GM19023 (cell line): ENCODE results near the gene DENND10.
A peak's percentile ranks its signal among the peaks of the same experiment; 100 is the strongest.
"Not testable (repeated sequence)": the region's sequence is repeated elsewhere in the genome, so short reads cannot be mapped to it uniquely, and the experiment has no call there.

Experiments
- ATAC-seq: cut with Tn5 transposase; IDR thresholded peaks from one replicate; pipeline ENCODE4 v1.9.1; 2021; ENCODE audit warnings: mild to moderate bottlenecking, moderate library complexity; ENCODE audit not compliant: unreplicated experiment

The DENND10 gene

DNA sequence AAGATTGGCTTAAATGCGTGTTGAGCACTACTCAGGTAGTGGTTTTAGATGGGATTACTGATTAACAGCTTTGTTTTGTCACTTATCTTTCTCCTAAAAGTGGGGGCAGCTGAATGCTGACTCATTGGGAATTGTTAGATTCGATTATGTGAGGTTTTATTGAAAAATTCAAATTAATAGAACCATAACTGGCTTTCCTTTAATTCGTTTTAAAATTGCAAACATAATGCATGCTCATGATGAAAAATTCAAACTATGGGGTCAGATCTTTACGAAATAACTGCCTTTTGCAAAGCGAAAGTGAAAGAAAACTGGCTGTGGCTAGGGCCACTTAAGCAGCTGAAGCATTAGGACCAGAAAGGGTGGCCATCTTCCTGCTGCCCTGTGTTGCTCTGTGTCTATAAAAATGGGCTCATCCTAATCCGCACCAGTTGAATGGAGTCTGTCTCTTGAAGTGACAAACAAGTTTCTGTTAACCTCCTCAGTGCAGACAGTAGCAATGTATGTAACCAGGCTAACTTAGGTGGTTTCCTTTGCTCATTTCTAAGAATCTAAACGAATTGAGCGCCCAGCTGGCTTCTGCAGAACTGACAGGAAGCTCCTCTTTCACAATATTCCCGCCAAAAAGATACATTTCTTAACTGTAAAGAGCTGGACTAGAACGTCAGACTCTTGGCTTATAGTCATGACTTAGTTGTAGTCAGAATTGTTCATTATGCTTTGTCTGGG lies 27.8 kb downstream of the DENND10 start:
- peak; percentile 60 for ATAC-seq

DNA sequence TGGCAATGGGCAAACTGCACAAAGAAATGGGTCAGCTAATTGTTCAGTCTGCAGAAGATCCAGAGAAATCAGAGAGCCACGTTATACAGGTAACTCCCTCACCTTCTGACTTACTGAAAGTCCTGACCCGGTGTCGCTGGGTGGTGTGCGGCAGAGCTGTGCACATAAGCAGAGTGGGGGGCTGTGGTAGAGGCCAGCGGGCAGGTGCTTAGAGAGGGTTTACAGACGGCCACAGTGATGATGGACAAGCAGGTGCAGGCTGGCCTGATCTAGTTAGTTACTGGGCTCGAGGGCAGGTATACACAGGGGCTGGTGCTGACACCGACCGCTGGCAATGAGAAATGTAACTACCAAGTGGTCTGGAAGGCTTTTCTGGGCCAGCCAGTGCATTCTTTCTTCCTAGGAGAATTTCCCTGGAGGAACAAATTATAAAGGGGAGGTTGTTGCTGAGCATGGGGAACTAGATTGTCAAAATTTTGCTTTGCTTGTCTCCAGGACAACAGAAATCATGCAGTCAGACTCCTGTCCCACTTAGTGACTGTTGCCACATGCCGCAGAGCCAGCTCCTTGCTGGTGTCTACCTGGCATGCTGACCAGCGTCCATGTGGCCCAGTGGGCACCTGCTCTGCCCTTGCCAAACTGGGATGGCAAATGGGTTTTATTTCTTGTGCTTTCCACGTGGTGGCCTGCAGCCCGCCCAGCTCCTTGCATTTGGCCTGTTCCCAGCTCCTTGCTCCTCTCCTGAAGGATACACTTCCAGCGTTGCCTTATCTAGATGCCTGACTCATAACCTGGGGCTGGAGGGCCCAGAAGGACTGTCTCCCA lies 28.8 kb downstream of the DENND10 start:
- ATAC-seq: no peak

DNA sequence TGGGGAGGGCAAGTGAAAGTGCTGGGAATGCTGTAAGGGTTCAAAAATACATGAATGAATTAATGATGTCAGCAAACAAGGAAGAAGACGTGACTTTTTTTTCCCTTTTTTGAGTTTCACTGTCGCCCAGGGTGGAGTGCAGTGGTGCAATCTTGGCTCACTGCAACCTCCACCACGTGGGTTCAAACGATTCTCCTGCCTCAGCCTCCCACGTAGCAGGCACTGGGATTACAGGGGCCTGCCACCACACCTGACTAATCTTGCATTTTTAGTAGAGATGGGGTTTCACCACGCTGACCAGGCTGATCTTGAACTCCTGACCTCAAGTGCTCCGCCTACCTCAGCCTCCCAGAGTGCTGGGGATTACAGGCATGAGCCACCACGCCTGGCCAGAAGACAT lies 30.0 kb downstream of the DENND10 start:
- no peak for ATAC-seq

DNA sequence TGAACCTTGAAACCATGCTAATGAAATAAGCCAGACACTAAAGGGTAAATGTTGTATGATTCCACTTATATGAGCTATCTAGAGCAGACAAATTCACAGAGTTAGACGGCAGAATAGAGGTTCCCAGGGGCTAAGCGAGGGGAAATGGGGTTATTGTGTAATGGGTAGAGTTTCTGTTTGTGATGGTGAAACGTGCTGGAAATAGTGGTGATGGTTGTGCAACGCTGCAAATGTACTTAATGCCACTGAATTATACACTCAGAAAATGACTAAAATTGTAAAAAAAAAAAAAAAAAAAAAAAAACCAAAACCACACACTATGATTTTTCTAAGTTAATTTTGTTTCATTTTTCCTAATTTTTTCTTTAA lies 31.6 kb downstream of the DENND10 start:
- ATAC-seq: no peak

DNA sequence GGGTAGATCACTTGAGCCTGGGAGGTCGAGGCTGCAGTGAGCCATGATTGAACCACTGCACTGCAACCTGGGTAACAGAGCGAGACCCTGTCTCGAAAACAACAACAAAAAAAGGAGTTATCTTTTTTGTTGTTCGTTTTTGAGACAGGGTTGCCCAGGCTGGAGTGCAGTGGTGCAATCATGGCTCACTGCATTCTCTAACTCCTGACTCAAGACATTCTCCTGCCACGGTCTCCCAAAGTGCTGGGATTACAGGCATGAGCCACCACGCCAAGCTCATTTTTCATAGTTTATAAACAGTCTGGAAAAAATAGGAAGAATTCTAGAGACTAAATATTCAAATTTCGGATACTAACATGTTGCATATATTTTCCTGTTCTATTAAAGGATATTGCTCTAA lies 32.2 kb downstream of the DENND10 start:
- ATAC-seq: no peak

DNA sequence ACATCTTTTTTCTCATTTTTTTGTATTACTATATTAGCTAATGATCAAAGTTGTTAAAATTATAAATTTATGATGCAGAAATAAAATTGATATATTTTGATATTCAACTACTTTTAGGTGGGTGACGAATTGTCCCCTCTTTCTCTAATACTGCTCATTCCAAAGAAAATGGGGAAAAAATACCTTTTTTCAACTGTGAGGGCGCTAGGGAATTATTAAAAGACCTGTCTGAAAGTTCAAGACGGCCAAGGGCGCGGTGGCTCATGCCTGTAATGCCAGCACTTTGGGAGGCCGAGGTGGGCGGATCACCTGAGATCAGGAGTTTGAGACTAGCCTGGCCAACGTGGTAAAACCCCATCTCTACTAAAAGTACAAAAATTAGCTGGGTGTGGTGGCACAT lies 34.0 kb downstream of the DENND10 start:
- ATAC-seq: not testable (repeated sequence)

DNA sequence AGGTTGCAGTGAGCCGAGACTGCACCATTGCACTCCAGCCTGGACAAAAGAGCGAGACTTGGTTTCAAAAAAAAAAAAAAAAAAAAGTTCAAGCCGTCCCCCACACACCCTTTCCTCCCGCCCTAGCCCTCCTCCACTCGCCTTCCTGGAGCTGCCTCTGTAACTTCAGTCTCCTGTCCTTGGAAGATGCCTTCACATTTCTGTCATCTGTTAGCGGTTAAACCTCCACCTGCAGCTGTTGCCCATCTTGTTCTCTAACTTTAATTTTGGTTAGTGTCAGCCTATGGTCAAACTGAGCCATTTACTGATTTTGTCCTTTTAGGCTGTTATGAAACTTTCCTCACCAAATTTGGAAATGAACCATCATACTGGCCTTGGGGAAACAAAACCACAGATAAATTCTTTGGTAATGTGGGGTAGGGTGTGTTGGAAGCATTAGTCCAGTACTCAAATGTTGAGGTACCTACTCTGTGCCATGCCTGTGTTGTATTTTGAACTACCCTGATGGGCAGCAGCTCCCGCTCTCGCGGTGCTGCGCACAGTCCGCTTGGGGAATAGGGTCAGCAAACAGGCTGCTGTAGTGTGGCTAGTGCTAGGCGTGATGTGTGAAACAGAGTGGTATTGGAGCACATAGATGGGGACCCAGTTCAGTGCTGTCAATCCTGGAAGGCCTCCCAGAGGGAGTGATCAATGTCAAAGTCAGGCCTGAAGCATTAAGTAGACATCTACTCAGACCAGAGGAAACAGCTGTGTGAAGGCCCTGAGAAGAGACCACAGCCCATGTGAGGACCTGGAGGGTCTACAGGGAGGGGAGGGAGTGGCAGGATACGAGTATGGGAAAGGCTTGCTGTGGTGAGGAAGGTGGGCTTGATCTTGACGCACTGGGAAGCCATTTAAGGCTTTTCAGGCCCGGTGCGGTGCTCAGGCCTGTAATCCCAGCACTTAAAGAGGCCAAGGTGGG lies 34.7 kb downstream of the DENND10 start:
- no peak for ATAC-seq

DNA sequence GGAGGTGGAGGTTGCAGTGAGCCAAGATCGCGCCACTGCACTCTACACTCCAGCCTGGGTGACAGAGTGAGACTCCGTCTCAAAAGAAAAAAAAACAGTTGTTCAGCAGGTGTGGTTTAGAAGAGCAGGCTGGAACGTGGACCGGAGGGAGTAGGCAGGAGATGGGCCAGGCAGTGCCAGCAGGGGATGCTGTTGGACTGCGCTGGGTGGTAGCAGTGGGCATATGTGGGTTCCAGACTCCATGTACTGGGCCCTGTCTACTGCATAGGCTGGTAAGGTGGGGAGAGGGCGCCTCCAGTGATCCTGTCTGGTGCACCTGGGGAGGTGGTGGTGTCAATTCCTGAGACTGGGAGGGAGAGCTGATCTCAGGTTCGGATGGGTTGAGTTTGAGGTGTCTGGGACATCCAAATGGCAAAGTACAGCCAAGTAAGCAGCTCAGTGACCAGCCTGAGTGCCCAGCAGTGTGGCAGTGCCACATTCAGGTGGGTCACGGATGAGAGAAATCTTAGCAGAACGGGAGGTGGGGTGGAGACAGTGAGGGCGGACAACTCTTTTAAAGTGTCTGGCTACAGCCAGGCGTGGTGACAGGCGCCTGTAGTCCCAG lies 35.7 kb downstream of the DENND10 start:
- ATAC-seq: no peak

DNA sequence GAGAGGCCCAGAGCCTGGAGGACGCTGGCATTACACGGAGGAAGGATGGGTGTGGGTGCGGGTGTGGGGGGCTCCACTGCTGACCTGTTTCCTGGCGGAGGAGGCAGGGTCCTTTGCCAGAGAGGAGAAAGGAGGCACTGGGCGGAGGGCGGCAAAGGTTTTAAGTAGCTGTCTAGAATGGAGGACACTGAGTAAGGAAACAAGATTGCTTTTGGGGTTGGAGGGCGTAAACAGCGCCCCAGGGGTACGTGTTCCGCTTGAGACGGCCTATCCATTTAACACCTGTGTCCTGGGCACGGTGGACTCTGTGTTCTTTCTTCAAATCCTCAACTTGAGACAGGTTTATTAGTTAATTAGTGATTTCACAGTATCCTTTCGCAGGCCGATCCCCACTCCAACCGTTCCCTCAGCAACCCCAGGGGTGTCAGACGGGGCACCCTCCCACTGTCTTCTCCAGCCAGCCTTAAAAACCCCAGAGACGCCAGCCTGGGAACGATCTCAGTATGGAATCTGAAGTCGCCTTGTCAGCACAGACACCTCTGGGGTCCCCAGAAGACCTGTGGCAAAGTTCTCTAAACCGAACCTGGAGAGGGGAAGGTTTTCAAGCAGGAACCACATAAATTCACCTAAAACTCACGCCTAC lies 36.8 kb downstream of the DENND10 start:
- no peak for ATAC-seq

DNA sequence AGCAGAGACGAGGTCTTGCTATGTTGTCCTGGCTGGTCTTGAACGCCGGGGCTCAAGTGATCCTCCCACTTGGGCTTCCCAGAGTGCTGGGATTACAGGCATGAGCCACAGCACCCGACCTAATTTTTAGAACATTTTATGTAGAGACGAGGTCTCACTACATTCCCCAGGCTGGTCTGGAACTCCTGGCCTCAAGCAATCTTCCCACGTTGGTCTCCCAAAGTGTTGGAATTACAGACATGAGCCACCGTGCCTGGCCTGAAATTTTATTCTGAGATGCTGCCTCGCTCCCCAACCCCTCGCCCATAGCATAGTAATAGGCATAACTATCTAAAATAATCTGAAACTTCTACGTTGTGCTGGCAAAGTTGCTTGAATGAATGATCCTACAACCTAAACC lies 39.7 kb downstream of the DENND10 start:
- no peak for ATAC-seq

DNA sequence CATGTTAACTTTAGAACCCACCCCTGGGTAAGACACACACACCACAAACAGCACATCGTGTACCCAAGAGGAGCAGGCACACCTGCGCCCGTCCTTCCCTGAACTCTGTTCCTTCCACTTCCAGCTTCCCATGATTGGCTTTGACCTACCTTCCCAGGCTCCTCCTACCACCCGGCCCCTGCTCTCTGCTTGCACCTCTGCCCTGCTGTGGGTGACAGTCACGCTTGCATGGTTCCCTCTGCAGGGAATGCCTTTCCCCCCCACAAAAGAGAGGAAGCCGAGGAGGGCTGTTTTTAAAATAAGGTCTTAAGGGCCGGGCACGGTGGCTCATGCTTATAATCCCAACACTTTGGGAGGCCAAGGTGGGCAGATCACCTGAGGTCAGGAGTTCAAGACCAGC lies 45.2 kb downstream of the DENND10 start:
- no peak for ATAC-seq

DNA sequence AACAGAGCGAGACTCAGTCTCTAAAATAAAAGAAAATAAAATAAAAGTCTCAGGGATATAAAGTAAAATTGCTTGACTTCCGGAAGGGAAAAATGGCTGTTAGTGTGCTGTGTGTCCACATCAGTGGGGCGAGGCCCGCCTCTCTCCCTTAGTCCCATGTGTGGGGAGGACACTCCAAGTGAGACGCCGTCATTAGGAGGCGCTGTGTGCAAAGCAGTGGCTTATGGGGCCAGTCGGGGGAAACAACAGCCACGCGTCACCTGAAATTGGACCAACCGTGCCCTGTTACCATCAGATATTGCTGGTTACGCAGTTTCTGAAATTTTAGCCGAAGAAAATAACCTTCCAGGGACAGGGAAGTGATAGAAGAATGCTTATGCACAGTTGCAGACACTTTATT lies 45.8 kb downstream of the DENND10 start:
- ATAC-seq: no peak

DNA sequence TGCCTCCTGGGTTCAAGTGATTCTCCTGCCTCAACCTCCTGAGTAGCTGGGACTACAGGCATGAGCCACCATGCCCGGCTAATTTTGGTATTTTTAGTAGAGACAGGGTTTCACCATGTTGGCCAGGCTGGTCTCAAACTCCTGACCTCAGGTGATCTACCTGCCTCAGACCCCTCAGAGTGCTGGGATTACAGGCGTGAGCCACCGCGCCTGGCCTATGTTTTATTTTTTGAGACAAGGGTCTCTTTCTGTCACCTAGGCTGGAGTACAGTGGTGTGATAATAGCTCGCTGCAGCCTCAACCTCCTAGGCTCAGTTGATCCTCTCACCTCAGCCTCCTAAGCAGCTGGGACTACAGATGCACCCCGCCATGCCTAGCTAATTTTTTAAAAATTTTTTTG lies 47.7 kb downstream of the DENND10 start:
- ATAC-seq: not testable (repeated sequence)

DNA sequence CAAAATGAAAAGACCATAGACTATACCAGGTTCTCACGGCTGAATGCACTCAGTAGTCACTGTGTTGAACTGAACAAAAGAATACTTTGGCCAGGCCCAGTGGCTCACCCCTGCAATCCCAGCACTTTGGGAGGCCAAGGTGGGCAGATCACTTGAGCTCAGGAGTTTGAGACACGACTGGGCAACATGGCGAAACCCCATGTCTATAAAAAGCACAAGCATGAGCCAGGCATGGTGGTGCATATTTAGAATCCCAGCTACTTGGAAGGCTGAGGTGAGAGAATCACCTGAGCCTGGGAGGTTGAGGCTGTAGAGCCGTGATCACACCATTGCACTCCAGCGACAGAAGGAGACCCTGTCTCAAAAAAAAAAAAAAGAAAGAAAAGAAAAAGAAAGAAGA lies 49.1 kb downstream of the DENND10 start:
- no peak for ATAC-seq

DNA sequence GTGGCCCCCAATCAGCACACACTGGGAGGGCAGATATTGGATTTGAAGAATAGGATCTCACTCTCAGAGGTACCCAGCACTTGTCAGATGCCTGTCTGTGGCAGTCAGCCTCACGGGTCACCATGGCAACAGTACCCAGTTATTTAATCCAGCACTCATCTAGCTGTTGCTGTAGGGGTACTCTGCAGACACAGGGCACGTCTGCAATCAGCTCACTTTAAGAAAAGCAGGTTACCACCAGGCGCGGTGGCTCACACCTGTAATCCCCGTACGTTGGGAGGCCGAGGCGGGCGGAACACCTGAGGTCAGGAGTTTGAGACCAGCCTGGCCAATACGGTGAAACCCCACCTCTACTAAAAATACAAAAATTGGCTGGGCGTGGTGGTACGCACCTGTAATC lies 49.7 kb downstream of the DENND10 start:
- ATAC-seq: no peak

DNA sequence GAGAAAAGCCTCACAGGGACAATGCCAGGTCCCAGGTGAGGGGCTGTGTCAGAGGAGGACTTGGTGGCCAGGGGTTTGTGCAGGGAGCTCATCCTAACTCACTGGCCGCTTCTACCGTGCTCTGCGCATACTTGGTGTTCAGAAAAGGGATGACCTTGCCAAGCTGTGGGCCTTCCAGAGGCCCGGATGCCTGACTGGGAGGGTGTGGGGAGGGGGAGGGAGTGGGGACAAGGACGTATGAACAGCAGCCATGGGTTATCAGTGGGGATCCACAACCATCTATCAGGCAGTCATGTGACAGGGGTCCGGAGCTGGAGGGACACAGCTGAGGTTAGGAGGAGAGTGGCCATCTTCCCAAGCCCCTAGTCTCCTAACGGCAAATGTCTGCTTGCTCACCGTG lies 55.4 kb downstream of the DENND10 start:
- no peak for ATAC-seq

DNA sequence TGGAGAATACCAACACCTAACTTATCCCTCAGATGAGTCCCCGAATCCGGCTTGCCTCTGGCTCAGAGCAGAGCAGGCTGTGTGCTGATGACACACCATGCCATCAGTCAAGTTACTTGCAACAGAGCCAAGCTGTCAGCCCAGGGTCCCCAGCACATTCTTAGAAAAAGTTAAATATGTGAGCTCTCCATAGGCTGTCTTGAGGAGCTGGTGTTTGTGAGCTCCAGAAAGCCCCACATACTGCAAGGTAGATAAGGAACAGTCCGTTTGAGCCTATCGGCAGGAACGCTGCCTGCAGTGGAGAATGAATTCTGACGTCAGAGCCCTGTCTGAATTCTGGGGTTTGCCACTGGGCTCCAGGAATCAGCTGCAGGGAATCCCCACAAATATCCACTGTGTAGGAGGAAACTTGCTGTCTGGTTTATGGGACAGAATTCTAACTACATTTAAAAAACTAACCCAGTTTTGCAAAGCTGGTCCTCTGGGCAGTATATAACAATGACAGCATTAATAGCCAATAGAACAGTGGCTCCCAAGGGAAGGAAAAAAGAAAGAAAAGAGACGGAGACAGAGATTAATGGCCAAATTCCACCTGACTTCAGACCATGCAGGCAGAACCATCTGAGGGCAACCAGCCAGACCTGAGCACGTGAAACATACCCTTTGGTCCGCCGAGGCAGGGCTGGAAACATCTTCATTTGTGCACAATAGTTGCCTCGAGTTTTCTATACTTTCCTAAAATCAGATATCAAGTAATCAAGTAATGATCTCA lies 58.0 kb downstream of the DENND10 start:
- no peak for ATAC-seq

DNA sequence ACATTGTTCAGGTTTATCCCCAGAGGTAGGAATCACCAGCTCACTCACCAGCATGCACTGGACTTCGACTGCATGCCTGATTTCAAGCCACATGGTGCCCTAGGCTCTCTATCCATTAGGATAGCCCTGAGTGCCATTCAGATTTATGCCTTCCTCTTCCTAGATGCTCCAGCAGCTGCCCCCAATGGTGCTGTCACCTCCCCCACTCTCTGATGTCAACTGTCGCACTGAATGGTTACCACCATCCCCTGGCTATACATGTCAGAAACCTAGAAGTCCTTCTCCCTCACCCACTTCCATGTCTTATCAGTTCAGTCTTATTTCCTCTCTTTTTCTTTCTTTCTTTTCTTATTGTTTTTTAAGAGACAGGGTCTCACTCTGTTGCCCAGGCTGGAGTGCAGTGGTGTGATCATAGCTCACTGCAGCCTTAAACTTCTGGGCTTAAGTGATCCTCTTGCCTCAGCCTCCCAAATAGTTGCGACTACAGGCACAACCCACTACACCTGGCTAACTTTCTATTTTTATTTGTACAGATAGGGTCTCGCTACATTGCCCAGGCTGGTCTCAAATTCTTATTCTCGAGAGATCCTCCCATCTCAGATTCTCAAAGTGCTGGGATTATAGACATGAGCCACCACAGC lies 58.7 kb downstream of the DENND10 start:
- no peak for ATAC-seq
